GOT3 (cell line): Measurements from ENCODE around the gene PARD3B.

Source experiments
- DNase-seq: peaks from one replicate; lab custom pipeline; 2025; ENCODE audit warnings: mixed read lengths; lab: John Stamatoyannopoulos, UW

Gene PARD3B

DNA sequence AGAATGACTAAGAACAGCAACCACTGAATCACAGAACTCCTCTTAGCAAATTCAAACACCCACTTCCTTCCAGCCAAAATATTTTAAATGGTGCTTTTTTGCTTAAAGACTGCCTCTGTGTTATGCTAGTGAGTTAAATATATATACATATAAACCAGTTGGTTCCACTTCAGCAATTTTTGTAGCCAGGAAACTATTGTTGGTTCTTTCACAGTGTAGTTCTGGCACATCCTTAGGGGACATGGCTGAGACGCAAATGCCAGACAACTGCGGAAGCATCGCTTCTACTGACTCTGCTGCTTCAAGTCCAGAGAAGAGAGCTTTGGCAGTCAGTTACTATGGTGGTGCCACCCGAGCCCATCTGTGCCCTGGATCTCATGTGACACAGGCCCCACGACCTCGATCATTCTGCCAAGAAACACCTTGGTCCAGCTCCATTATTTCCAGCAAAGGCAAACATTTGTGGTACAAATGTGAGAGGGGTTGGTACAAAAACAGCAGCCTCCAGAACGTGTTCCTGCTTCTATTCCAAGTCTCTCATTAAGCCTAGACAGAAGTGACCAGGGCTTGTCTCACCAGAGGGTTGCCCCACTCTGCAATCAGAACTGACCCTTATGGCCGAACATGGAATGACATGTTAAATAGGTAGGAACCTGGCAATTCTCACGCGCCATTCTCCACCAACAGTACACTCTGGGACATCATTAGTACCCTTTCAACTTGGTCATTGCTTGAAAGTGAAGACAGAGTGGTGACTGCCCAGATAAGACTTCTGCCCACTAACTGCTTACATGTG, 1019.3 kb downstream of the PARD3B start:
- no peak for DNase-seq

GRCh38 chr2:205565142-205565522, 1019.9 kb downstream of the PARD3B start:
- no peak for DNase-seq

DNA sequence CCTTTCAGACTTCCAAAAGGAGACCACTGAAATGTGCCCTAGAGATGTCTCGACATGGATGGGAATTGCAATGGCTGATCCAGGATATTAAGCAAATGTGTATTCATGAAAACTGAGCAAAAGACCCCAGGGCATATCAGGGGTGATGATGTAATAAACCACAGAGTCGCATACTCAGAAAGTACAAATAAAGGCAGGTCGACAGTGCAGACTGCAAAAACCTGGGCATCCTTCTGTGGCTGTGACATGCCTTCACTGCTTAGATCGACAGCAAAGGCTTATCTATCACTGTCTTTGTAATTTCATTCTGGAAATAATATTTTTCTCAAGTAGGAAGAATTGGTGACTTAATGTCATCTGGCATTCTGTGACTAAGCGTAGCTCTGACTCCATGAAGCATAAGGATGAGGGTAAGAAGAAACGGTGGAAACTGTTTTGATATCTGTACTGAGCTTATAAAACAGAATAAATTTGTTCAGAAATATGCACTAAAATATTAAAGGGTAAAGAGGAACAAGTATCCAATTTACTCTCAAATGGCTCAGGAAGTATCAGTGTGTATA, 1021.4 kb downstream of the PARD3B start:
- DNase-seq: no peak

DNA sequence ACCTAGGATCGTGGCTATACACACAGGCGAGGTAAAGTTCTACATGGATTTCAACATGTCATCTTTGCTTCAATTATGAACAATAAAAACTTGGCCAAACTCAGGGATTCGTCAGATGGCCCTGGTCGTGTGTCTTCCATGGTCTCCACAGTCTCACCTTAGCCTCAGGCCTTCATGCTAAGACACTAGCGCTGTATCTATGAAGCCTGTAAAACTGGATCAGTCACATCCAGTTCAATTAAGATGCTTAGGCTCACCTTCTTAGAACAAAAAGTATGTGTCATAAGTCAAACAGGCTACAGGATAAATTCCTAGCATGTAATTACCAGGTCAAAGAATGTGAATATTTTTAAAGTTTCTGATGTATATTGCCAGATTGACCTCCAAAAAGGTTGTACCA, 1023.3 kb downstream of the PARD3B start:
- DNase-seq: no peak

GRCh38 chr2:205570648-205571047, 1025.4 kb downstream of the PARD3B start:
- DNase-seq: no peak

DNA sequence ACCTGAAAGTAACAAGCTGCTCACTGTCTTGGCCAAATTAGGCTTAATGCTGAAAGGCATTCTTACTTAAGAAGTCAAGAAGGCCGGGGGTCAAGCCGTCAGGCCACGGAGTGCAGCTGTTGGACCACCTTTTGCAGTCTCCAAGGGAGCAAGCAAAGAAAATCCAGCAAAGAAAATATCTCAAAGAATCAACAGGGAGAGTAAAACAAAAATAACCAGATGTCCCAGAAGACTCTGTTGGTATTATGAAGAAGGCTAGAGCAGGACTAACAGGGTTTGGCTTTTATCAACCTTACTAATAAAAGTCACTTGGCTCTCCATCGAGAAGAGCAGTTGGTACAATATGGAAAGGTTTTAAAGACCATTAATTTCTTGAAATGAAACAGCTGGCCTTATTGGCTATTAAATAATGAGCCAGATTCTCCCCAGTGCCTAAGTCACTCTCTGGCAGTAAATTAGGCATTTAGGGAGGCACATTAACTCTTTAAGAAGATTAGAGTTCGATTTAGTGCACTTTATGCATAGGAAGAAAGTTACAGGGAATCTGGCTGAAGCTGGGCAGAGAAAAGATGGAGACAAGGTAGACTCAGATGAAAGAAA, 1026.2 kb downstream of the PARD3B start:
- DNase-seq: no peak

DNA sequence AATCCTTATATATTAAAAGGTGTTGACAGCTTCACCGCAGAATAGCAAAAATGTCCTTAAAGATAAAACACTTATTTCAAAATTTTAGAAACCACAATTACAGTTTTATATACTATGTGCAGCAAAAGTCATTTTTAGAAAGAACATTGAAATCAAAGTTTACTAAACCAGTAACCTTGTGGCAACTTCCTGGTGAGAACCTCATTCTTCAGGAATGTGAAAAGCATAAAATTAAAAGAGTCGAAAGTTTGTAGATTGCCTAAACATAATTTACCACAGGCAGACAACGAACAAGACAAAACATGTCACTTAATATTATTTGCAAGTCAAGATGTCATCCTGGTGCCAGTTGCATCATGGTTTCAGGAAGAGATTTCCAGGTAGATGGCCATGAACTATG, 1028.7 kb downstream of the PARD3B start:
- DNase-seq: no peak

GRCh38 chr2:205579335-205579734, 1034.1 kb downstream of the PARD3B start:
- no peak for DNase-seq

GRCh38 chr2:205580212-205580987, 1035.1 kb downstream of the PARD3B start:
- no peak for DNase-seq

DNA sequence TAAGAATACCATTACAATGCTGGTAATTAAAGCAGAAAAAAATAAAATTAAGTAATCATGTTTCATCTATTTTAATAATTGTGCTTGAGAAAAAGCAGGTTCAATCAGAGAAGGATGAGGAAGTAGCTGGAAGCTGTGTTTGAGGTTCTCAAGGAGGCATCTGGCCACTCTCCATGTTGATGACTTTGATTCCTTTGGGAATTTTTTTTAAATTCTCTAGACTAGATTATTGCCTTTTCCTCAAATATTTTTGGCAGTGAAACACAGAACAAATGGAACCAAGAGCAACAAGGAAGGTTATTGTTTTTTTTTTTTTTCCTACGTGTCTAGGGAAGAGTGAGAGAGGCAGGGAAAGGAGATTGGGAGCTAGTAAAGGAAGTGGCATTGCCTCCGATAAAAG, 1037.1 kb downstream of the PARD3B start:
- DNase-seq: no peak

DNA sequence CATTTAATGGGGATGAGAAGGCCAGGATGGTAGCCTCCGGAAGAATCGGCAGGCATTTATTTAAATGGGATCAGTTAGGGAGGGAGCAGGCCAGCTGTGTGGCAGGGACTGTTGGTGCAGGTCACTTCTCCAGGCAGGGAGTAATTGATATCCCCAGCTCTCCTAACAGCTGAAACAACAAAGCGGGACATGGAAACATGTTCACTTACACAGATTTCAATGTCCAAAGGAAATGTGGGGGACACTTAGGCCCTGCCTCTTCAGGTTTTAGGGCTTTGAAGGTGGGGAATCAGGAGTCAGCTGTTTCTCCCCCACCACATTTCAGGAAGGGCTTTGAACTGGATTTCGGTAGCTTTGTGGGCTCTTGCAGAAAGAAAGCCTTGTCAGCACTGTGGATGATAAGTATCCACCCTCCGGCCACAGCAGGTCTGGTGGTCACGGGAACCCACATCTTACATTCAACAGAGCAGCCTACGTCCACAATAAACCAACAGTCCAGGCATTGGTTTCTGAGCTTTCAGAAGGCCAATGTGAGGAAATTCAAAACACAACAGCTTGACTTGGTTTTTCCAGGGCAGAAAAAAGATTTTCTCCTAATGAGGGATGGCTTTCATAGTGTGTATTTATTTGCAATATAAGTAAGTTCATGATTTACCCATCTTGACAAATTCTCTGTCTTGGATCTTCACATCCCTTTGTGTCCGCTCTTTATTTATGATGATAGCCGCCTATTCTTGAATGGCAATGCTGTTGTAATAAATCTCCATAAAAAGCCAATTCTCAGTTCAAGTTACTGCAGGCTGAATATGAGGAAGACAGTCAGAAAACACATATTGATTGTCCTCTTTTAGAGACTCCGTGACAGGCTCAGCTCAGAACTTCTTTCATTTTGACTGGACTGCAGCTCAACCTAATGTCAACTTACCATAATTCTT, 1040.4 kb downstream of the PARD3B start:
- DNase-seq: no peak

DNA sequence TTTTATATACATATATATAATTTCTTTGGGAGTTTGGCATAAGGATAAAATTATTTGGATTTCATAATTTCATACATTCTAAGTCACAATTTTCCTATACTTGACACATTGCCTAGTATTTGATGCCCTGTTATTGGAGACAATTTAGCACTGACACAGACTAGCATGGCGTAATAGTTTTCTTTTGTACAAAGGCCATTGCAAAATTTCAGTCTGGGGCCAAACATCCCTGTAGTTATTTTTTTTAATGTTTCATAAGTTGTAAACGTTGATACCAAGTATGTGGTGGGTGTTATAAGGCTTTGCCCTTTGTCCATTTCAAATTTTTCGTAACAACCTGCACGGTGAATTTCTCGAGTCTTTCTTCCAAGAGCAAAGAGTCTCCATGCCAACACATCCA, 1041.4 kb downstream of the PARD3B start:
- DNase-seq: no peak

DNA sequence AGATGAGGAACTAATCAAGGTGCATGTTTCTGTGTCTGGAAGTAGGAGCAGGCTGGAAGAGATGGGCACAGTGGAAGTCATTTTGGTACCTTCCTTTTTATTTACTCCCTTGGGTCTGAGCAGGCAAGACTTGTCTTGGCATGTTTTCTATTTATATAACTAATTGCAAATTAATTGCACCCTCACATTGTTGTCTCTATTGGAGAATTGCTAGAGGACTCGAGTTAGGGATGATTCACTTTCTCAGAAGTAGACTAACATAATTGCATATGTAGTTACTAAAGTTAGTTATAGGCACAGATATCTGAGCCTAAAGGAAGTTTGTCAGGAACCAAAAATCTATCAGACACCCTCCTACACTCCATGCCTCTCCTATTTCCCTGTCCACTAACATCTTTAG, 1044.2 kb downstream of the PARD3B start:
- no peak for DNase-seq

DNA sequence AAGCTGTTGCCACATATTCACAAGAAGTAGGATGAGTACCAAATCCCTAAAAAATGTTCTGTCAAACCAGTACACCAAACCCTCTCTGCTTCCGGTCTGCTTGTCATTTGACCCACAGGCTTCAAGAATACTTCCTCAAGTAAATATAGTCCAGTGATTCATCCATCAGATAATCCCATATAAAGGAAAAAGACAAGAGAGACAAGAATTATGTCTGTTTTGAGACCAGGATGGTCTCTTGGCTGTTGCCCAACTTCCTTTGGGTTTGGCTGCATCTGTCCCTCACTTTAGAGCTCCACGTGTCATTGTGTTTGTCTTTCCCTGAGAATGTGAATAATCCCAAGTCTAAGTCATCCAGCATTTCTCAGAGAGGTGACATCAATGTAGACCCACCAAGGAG, 1045.5 kb downstream of the PARD3B start:
- no peak for DNase-seq

DNA sequence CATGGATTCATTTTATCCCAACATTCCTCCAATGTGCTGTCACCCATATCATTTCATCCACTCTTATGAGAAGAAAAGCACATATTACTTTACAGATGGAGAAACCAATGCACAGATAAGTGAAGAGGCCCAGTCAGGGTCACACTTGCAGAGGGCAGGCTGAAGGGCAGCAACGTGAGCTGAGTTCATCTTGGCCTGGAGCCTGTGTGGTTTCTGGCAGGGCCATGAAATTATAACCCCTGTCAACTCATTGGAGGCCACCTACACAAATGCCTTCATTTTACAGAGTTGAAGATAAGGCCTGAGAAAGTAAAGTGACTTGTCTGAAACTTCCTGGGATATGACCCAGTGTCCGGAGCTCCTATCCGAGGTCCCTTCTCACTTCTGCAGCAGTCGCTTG, 1048.6 kb downstream of the PARD3B start:
- no peak for DNase-seq

GRCh38 chr2:205596581-205596980, 1051.3 kb downstream of the PARD3B start:
- DNase-seq: no peak

GRCh38 chr2:205605638-205606304, 1060.5 kb downstream of the PARD3B start:
- no peak for DNase-seq

GRCh38 chr2:205607146-205607545, 1061.9 kb downstream of the PARD3B start:
- DNase-seq: no peak

- DNase-seq: no peak
These were observed 1063.8 kb downstream of the PARD3B start for GRCh38 chr2:205609113-205609512.

DNA sequence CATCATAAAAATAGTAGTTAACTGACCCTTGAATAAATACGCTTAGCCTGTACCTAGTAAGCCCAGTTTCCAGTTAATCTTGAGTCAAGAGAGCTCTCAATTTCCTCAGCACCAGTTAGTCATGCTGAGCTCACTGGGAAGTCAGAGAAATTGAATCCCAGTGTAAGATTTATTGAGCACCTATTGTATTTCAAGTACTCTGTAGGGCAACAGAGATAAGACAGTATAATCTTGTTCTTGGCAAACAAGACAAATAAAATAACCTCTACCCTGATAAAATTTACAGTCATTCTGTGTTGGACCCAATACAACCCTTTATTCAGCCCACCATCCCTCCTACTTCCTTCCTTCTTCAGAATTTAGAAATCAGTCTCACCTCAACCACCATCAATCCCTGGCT, 1065.2 kb downstream of the PARD3B start:
- no peak for DNase-seq

DNA sequence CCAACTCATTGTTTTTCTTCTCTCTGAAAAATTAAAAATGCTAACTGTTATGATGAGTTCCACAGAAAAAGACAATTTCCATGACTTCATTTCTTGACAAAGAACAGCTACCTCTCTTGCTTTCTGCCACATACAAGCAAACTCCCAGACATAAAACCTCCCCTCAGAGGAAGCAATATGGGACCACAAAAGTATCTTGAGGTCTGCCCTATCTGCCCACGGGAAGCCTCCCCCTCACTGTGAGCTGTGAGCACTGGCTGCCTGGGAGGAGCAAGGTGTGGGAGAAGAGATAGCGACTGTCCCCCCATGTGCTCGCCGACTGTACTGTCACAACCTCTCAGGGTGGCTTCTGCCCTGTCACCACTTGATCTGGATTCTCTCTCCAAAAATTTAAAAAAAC, 1067.4 kb downstream of the PARD3B start:
- DNase-seq: no peak
